ENCODE results near the gene ELP5.

The ELP5 gene

DNA sequence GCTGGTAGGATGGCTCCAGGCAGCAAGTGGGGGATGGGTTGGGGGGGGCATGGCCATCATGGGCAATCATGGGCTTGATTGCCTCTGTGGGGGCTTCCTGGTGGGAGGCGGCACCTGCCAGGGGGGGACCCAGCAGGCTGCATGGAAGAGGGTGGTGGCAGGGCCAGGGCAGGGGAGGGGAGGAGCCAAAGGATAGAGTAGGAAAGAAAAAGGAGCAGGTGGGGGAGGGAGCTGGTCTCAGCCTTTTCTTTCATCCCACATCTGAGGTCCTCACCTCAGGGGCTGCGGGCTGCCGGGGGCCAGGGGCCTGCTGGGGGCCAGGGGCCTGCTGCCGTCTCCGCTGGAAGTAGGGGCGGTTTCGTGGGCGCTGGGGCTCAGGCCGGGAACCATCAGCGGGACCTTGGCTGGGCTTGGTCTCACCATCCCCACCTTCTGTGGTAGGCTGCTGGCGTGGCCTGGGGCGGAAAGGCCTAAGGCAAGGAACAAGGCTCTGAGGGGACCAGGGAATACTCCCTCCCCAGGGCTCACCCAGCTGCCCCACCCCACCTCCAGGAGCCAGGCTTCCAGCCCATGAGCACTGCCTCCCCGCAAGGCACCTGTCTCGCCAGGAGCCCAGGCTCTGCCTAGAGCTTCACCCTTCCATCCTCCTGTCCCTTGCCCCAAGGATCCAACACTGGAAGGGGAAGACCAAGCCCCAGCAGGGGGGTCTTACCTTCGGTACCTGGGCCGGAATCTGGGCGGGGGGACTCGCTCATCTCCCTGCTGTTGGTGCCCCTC, 37.4 kb downstream of the ELP5 start:
- Histone ChIP-seq H3K4me3 (replicated peaks; ENCODE audit: insufficient read depth, low read length) (no peak overlapping the region), H3K27me3 (ENCODE audit: insufficient read depth, poor library complexity, severe bottlenecking) (no peaks in the 10 kb centered on the region), H3K27ac (replicated peaks) (no peak overlapping the region)
- TF ChIP-seq, protein P1, sequence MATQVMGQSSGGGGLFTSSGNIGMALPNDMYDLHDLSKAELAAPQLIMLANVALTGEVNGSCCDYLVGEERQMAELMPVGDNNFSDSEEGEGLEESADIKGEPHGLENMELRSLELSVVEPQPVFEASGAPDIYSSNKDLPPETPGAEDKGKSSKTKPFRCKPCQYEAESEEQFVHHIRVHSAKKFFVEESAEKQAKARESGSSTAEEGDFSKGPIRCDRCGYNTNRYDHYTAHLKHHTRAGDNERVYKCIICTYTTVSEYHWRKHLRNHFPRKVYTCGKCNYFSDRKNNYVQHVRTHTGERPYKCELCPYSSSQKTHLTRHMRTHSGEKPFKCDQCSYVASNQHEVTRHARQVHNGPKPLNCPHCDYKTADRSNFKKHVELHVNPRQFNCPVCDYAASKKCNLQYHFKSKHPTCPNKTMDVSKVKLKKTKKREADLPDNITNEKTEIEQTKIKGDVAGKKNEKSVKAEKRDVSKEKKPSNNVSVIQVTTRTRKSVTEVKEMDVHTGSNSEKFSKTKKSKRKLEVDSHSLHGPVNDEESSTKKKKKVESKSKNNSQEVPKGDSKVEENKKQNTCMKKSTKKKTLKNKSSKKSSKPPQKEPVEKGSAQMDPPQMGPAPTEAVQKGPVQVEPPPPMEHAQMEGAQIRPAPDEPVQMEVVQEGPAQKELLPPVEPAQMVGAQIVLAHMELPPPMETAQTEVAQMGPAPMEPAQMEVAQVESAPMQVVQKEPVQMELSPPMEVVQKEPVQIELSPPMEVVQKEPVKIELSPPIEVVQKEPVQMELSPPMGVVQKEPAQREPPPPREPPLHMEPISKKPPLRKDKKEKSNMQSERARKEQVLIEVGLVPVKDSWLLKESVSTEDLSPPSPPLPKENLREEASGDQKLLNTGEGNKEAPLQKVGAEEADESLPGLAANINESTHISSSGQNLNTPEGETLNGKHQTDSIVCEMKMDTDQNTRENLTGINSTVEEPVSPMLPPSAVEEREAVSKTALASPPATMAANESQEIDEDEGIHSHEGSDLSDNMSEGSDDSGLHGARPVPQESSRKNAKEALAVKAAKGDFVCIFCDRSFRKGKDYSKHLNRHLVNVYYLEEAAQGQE (IDR thresholded peaks at IDR 0.05; ENCODE audit: insufficient replicate concordance, low read depth), result no peak
- no peak for TF ChIP-seq GABPA (IDR thresholded peaks at IDR 0.05; ENCODE audit: low read depth)
- TF ChIP-seq, protein P2, sequence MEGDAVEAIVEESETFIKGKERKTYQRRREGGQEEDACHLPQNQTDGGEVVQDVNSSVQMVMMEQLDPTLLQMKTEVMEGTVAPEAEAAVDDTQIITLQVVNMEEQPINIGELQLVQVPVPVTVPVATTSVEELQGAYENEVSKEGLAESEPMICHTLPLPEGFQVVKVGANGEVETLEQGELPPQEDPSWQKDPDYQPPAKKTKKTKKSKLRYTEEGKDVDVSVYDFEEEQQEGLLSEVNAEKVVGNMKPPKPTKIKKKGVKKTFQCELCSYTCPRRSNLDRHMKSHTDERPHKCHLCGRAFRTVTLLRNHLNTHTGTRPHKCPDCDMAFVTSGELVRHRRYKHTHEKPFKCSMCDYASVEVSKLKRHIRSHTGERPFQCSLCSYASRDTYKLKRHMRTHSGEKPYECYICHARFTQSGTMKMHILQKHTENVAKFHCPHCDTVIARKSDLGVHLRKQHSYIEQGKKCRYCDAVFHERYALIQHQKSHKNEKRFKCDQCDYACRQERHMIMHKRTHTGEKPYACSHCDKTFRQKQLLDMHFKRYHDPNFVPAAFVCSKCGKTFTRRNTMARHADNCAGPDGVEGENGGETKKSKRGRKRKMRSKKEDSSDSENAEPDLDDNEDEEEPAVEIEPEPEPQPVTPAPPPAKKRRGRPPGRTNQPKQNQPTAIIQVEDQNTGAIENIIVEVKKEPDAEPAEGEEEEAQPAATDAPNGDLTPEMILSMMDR (IDR thresholded peaks at IDR 0.05; ENCODE audit: insufficient read depth, low read length), result no peak
- TF ChIP-seq SPI1 (IDR thresholded peaks at IDR 0.05; ENCODE audit: borderline replicate concordance, low read depth), result no peak
- TF ChIP-seq POLR2AphosphoS5 (IDR thresholded peaks at IDR 0.05; ENCODE audit: low read depth), result no peak
- DNase-seq (ENCODE audit: low read depth in 1 of 2, low spot score in 1 of 2), result no peak

DNA sequence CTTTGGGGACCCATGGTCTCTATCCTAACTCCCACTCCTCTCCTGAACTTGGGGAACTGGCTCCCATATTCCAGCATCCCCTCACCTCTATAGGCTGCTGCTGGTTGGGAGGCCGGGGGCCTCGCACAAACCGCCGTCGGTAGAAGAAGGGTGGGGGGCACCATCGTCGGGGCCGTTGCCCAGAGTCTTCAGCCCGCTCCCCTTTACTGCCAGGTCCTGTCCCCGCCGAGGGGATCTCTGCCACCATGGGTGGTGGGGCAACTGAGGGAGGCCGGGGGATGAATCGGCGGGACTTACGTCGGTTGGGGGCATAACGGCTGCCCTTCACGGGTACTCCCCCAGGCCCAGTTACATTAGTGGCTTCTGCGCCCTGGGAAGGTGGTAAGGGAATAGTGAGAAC, 38.2 kb downstream of the ELP5 start:
- TF ChIP-seq POLR2AphosphoS5 (IDR thresholded peaks at IDR 0.05; ENCODE audit: low read depth), result no peak
- TF ChIP-seq, protein P1 (IDR thresholded peaks at IDR 0.05; ENCODE audit: insufficient replicate concordance, low read depth), result no peak
- Histone ChIP-seq H3K27me3 (ENCODE audit: insufficient read depth, poor library complexity, severe bottlenecking) (peaks cover 2% of the 10 kb centered on the region), H3K4me3 (replicated peaks; ENCODE audit: insufficient read depth, low read length) (no peak overlapping the region), H3K27ac (replicated peaks) (no peak overlapping the region)
- DNase-seq (ENCODE audit: low read depth in 1 of 2, low spot score in 1 of 2), result no peak

DNA sequence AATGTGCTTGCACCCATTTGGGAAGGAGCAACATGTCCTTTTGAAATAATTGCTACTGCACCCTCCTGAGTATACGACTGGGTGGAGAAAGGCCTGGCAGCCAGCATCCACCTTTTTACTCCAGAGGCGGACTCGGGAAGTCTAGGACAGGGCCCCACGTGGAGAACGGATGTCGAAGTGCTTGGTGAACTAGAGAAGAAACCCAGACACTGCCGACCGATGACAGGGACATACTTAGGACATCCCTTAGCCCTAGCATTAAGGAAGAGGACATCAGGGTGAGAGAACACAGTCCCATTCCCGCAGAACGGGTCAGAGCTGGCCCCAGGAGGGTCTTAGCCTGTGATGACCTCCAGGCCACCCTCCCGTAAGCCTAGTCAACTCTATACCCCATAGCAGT, 38.7 kb downstream of the ELP5 start:
- no peak for TF ChIP-seq SPI1 (IDR thresholded peaks at IDR 0.05; ENCODE audit: borderline replicate concordance, low read depth)
- TF ChIP-seq, protein P1 (IDR thresholded peaks at IDR 0.05; ENCODE audit: insufficient replicate concordance, low read depth), result no peak
- TF ChIP-seq, protein P2 (IDR thresholded peaks at IDR 0.05; ENCODE audit: insufficient read depth, low read length), result no peak
- no peak for TF ChIP-seq GABPA (IDR thresholded peaks at IDR 0.05; ENCODE audit: low read depth)
- no peak for TF ChIP-seq POLR2AphosphoS5 (IDR thresholded peaks at IDR 0.05; ENCODE audit: low read depth)
- peaks cover 2% of the 10 kb centered on the region for H3K27me3 ChIP-seq (ENCODE audit: insufficient read depth, poor library complexity, severe bottlenecking)
- no peak for DNase-seq (ENCODE audit: low read depth in 1 of 2, low spot score in 1 of 2)
- H3K27ac ChIP-seq (replicated peaks), result no peak overlapping the region
- H3K4me3 ChIP-seq (replicated peaks; ENCODE audit: insufficient read depth, low read length), result no peak overlapping the region
